H1 (cell line): Measurements from ENCODE around the gene PHF14.

Experiments
- EZH2 ChIP-seq: fragments of 200-600 bp; sonication (generic); IDR thresholded peaks from 2 replicates; pipeline ENCODE4 v1.7.1; 2012; ENCODE audit warnings: low read depth, mild to moderate bottlenecking, moderate library complexity, low read length, inconsistent platforms; ENCODE audit not compliant: severe bottlenecking
- FOSL1 ChIP-seq: IDR thresholded peaks from 2 replicates; pipeline ENCODE4 v1.6.1; 2011; ENCODE audit warnings: mild to moderate bottlenecking, low read depth, low read length, moderate library complexity; ENCODE audit not compliant: insufficient read depth
- POLR2A ChIP-seq, 2 experiments: IDR thresholded peaks; 1 replicate in 1 of 2; 2 replicates in 1 of 2; pipeline ENCODE4 v1.6.1; 2011; ENCODE audit warnings: low read depth in 2 of 2, low read length in 2 of 2, mild to moderate bottlenecking in 2 of 2; ENCODE audit errors: control extremely low read depth in 1 of 2
- TF ChIP-seq, protein P1 (sequence below): IDR thresholded peaks from 2 replicates; pipeline ENCODE4 v1.6.1; 2012; ENCODE audit warnings: inconsistent platforms

DNA sequence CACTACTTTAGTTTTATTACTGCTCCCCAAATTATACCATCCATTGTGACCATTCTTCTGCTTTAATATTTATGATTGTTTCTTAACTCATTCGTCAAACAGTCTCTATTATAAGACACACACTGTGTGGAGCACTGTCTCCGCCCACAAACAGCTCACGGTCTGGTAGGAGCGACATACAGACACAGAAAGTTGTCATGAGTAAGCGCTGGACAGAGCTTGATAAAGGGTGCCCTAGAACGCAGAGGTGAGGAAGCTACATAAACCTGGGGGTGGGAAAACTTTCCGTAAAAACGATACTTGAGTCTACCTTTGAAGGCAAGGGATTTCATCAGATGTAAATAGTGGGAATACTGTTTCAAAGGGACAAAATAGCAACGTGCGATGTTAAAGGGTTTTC is 207.9 kb downstream of the PHF14 start:
- TF ChIP-seq POLR2A (IDR thresholded peaks at IDR 0.05; ENCODE audit: control extremely low read depth in 1 of 2, low read depth in 2 of 2, low read length in 2 of 2), result no peak
- no peak for TF ChIP-seq EZH2
- no peak for TF ChIP-seq FOSL1
- TF ChIP-seq, protein P1, sequence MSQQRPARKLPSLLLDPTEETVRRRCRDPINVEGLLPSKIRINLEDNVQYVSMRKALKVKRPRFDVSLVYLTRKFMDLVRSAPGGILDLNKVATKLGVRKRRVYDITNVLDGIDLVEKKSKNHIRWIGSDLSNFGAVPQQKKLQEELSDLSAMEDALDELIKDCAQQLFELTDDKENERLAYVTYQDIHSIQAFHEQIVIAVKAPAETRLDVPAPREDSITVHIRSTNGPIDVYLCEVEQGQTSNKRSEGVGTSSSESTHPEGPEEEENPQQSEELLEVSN, result no peak
